Breast epithelium (tissue), 4 donors: ENCODE measurements around the gene FAM98B. TPM values are rescaled to one million over a fixed set of nuclear protein-coding genes. Genes with fewer than 3 reads are reported as not detected.

Source experiments
- DNase-seq, 2 donors: peaks; one replicate each; pipeline ENCODE4 v3.0.0-alpha.2; 2019; ENCODE audit warnings: low spot score in 2 of 2
- H3K27ac ChIP-seq, 2 donors: fragments of 200-600 bp; sonication (generic) in 1 of 2; one replicate each; pipeline ENCODE4 v1.5.1; 2016 to 2019; ENCODE audit warnings: mild to moderate bottlenecking in 1 of 2
- H3K27me3 ChIP-seq, 2 donors: fragments of 200-600 bp; sonication (generic) in 1 of 2; one replicate each; pipeline versions ENCODE4 v1.5.1 to v1.6.0; 2017 to 2019; ENCODE audit warnings: control low read depth in 1 of 2, mild to moderate bottlenecking in 1 of 2
- H3K36me3 ChIP-seq: fragments of 200-600 bp; one replicate; pipeline ENCODE4 v1.5.1; 2019
- H3K4me1 ChIP-seq, 2 donors: fragments of 200-600 bp; sonication (generic); one replicate each; pipeline ENCODE4 v1.5.1; 2016 to 2019; ENCODE audit warnings: control low read depth in 1 of 2
- H3K4me3 ChIP-seq, 3 donors: fragments of 200-600 bp; sonication (generic); 1 replicate in 2 of 3; 2 replicates in 1 of 3; pipeline ENCODE4 v1.5.1; 2016 to 2019; ENCODE audit warnings: mild to moderate bottlenecking in 3 of 3, moderate library complexity in 2 of 3
- H3K9me3 ChIP-seq, 2 donors: fragments of 200-600 bp; sonication (generic) in 1 of 2; one replicate each; pipeline ENCODE4 v1.5.1; 2016 to 2019; ENCODE audit warnings: control low read depth in 1 of 2
- CTCF ChIP-seq, 3 donors: fragments of 450-650 bp; IDR thresholded peaks; one replicate each; pipeline ENCODE4 v1.5.1; 2016 to 2017; ENCODE audit warnings: antibody characterized with exemption in 3 of 3, mild to moderate bottlenecking in 3 of 3, moderate library complexity in 3 of 3
- POLR2A ChIP-seq: fragments of 450-650 bp; IDR thresholded peaks from one replicate; pipeline ENCODE4 v1.6.1; 2016; ENCODE audit warnings: antibody characterized with exemption, mild to moderate bottlenecking, moderate library complexity
- POLR2AphosphoS5 ChIP-seq, 3 donors: sonication (generic); formaldehyde crosslinking; IDR thresholded peaks; one replicate each; pipeline ENCODE4 v1.6.1; 2017; ENCODE audit warnings: antibody characterized with exemption in 3 of 3
- intact Hi-C: fragments of 100-400 bp; cut with DNase I; formaldehyde crosslinking; loops from one replicate; pipeline ENCODE4 v1.15.1; 2023; ENCODE audit warnings: low total_unique reads
- total RNA-seq, 3 donors: library from RNA; depleted of rRNA; stranded (reverse); fragments of >200 nt; gene quantifications; one replicate each; pipeline ENCODE4 v1.1.0, GENCODE V29; 2016

FAM98B gene
- 10 to 100 TPM; 12.0 to 14.6 (median 13.4) TPM for total RNA-seq

DNA sequence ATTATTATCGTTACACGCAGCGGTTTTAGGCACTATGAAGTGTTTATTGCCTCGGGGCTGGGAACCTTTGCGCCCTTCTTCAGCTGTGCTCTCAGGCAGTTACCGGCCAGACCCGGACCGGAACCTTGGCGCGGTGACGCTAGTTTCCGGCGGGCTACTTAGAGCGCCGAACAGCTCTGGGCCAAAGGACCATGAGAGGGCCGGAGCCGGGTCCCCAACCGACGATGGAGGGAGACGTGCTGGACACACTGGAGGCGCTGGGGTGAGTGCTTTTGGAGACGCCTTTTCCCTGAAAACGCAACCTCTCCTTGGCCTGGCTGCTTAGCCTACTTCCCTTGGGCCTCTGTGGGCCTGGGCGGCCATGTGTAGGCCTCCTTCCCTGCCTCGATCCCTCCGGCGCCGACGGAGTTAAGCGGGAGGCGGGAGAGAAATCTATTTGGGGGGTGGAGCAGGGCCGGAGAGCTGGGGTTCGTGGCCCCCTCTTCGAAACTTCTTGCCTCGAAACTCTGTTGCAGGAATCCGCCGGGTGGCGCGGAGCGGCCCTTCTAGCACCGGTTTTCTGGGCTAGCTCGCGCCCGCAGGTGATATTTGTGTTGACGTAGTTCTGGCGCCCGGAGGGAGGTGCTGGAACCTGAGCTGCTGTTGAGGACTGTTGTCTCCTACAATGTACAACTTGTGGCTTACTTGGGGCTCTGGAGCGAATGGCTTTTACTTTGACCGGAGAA is at the start of gene FAM98B:
Gene FAM98B (plus strand): TSS at position 157 of the 725 bp plus-strand sequence. CDS start 35 bp downstream, at position 192.
- intact Hi-C loops, result no loop called here
- Histone ChIP-seq H3K27me3 (no peaks in the 10 kb centered on the region), H3K4me1 (peaks cover 0 to 6% of the 10 kb centered on the region in 2 donors), H3K4me3 (peak within 1 kb of the TSS; percentile 87 to 92 (median 90)), H3K9me3 (no peaks in the 10 kb centered on the region), H3K36me3 (no peaks in the 10 kb centered on the region), H3K27ac (peak within 1 kb of the TSS; percentile 94 to 96)
- TF ChIP-seq CTCF (IDR thresholded peaks at IDR 0.05) (peak in 1 of 3 donors; percentile 9), POLR2A (no peak), POLR2AphosphoS5 (IDR thresholded peaks at IDR 0.05) (peak; percentile 53 to 86 (median 83))
- peak; percentile 81 to 90 for DNase-seq

- Histone ChIP-seq H3K36me3 (no peaks in the 10 kb centered on the region), H3K4me3 (no peak overlapping the region), H3K4me1 (no peaks in the 10 kb centered on the region), H3K27ac (no peak overlapping the region), H3K27me3 (no peaks in the 10 kb centered on the region), H3K9me3 (no peaks in the 10 kb centered on the region)
- intact Hi-C loops, result no loop called here
- TF ChIP-seq POLR2AphosphoS5 (IDR thresholded peaks at IDR 0.05) (no peak), CTCF (IDR thresholded peaks at IDR 0.05) (no peak), POLR2A (no peak)
- DNase-seq, result no peak
Measured at GRCh38 chr15:38406436-38406835, 47.5 kb upstream of the FAM98B start.

GRCh38 chr15:38408576-38408975 is 45.4 kb upstream of the FAM98B start:
- Histone ChIP-seq H3K27ac (no peak overlapping the region), H3K9me3 (no peaks in the 10 kb centered on the region), H3K4me3 (no peak overlapping the region), H3K36me3 (no peaks in the 10 kb centered on the region), H3K4me1 (no peaks in the 10 kb centered on the region), H3K27me3 (no peaks in the 10 kb centered on the region)
- no peak for TF ChIP-seq POLR2AphosphoS5 (IDR thresholded peaks at IDR 0.05)
- no peak for TF ChIP-seq POLR2A
- no peak for TF ChIP-seq CTCF (IDR thresholded peaks at IDR 0.05)
- intact Hi-C loops, result no loop called here
- no peak for DNase-seq

DNA sequence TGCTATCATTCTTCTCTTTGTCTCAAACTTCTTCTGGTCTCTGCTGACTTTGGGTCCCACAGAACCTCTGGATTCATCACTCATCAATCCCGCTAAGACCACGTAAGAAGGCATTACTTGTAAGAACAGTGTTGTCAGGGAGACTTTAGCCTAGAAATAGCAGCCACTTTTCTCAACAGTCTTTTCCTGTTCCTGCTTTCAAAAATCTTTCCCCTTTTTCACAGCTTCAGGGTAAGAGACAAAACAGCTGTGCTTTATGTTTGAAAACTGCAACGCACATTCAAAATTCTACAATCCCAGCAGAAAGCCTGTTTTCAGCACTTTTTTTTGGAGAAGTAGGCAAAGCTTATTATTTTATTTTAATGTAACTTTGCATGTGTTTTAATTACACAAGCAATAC is 42.0 kb upstream of the FAM98B start:
- Histone ChIP-seq H3K4me3 (no peak overlapping the region), H3K27ac (no peak overlapping the region), H3K4me1 (no peaks in the 10 kb centered on the region), H3K9me3 (no peaks in the 10 kb centered on the region), H3K36me3 (no peaks in the 10 kb centered on the region), H3K27me3 (no peaks in the 10 kb centered on the region)
- no peak for DNase-seq
- intact Hi-C loops, result no loop called here
- TF ChIP-seq POLR2A, result no peak
- no peak for TF ChIP-seq POLR2AphosphoS5 (IDR thresholded peaks at IDR 0.05)
- TF ChIP-seq CTCF (IDR thresholded peaks at IDR 0.05), result no peak

DNA sequence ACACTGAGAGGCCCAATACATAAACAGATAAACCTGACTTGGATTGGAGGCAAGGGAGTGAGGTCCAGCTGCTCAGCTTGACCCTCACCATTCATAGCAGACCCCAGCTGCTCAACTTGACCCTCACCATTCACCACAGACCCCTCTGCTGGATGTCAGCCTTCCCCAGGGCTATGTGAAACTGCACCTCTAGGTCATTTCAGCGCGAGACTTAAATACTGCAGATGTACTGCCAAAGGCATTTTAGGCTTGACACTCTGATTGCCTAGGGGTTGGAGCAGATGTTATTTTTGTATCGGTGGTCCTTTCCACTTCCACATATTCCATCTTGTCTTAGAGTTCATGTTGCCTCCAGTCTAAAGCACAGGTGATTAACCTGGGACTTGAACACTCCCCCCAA is 41.5 kb upstream of the FAM98B start:
- Histone ChIP-seq H3K27me3 (no peaks in the 10 kb centered on the region), H3K36me3 (no peaks in the 10 kb centered on the region), H3K4me1 (no peaks in the 10 kb centered on the region), H3K4me3 (no peak overlapping the region), H3K9me3 (no peaks in the 10 kb centered on the region), H3K27ac (no peak overlapping the region)
- intact Hi-C loops, result no loop called here
- DNase-seq, result no peak
- TF ChIP-seq POLR2A, result no peak
- TF ChIP-seq CTCF (IDR thresholded peaks at IDR 0.05), result no peak
- no peak for TF ChIP-seq POLR2AphosphoS5 (IDR thresholded peaks at IDR 0.05)
